ENCODE data around the gene DOK5.

- TF ChIP-seq CTCF (IDR thresholded peaks at IDR 0.05; ENCODE audit: control extremely low read depth in 1 of 3, insufficient read depth in 1 of 3, low read depth in 1 of 3, low read length in 3 of 3) = no peak
- TF ChIP-seq GABPA (IDR thresholded peaks at IDR 0.05; ENCODE audit: borderline replicate concordance, insufficient read depth, low read length) = no peak
- TF ChIP-seq JUND (IDR thresholded peaks at IDR 0.05; ENCODE audit: low read length) = no peak
- TF ChIP-seq EZH2 (IDR thresholded peaks at IDR 0.05; ENCODE audit: low read depth, low read length, severe bottlenecking) = no peak
- TF ChIP-seq TAF1 (IDR thresholded peaks at IDR 0.05; ENCODE audit: low read depth, low read length) = no peak
- no peak for TF ChIP-seq POLR2AphosphoS5 (IDR thresholded peaks at IDR 0.05; ENCODE audit: low read depth, low read length)
- TF ChIP-seq BRCA1 (IDR thresholded peaks at IDR 0.05; ENCODE audit: low read depth, low read length) = no peak
- TF ChIP-seq BCL11A (IDR thresholded peaks at IDR 0.05; ENCODE audit: low read depth in 2 of 2, low read length in 2 of 2) = no peak
- TF ChIP-seq SIX5 (IDR thresholded peaks at IDR 0.05; ENCODE audit: low read depth, low read length) = no peak
- no peak for TF ChIP-seq RFX5 (IDR thresholded peaks at IDR 0.05; ENCODE audit: borderline replicate concordance, low read depth, low read length)
- TF ChIP-seq ATF3 (IDR thresholded peaks at IDR 0.05; ENCODE audit: insufficient read depth, low read depth, low read length) = no peak
- TF ChIP-seq SP2 (IDR thresholded peaks at IDR 0.05; ENCODE audit: low read length) = no peak
- no peak for TF ChIP-seq SUZ12 (IDR thresholded peaks at IDR 0.05; ENCODE audit: low read length)
Observed at GRCh38 chr20:54585217-54585616, 109.8 kb downstream of the DOK5 start.
